Measurements from ENCODE around the gene EDEM3.

EDEM3 gene, protein sequence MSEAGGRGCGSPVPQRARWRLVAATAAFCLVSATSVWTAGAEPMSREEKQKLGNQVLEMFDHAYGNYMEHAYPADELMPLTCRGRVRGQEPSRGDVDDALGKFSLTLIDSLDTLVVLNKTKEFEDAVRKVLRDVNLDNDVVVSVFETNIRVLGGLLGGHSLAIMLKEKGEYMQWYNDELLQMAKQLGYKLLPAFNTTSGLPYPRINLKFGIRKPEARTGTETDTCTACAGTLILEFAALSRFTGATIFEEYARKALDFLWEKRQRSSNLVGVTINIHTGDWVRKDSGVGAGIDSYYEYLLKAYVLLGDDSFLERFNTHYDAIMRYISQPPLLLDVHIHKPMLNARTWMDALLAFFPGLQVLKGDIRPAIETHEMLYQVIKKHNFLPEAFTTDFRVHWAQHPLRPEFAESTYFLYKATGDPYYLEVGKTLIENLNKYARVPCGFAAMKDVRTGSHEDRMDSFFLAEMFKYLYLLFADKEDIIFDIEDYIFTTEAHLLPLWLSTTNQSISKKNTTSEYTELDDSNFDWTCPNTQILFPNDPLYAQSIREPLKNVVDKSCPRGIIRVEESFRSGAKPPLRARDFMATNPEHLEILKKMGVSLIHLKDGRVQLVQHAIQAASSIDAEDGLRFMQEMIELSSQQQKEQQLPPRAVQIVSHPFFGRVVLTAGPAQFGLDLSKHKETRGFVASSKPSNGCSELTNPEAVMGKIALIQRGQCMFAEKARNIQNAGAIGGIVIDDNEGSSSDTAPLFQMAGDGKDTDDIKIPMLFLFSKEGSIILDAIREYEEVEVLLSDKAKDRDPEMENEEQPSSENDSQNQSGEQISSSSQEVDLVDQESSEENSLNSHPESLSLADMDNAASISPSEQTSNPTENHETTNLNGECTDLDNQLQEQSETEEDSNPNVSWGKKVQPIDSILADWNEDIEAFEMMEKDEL

DNA sequence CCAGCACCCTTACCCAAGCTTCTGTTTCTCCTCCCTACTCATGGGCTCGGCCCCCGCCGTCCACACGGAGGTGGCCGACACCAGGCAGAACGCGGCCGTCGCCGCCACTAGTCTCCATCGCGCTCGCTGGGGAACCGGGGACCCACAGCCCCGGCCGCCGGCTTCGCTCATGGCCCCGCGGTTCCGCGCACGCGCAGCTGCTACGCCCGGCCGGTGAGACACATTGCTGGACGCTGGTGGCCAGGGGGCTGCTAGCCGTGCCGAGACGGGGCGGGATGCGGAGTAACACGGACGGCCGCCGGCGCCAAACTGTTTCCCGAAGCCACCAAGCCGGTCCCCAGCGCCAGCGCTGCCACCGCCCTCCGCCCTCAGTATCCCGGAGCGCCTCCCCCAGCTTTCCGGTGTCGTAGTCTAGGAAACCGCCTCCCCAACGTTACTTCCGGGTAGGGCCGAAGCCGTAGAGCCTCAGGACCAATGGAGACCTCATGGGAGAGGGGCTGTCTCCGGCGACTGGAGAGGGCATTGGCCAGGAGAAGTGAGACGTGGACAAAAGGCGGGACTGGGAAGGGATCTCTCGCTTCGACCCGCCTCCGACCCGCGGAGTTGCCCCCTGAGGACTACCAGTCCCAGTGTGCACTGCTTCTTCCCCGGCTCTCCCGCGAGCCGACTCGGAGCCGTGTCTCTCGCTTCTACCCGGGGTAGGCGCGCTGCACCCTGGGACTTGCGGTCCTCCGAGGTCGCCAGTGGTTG is at the start of gene EDEM3:
EDEM3 (minus strand) TSS at position 383 of the 750 bp plus-strand sequence; CDS start at position 171, 212 bp downstream.
- Histone ChIP-seq H3K27ac (ENCODE audit: low read depth, low read length) (peak within 1 kb of the TSS; percentile 86), H3K9me3 (ENCODE audit: control insufficient read depth, insufficient read depth, low read length) (no peaks in the 10 kb centered on the region), H3K4me1 (ENCODE audit: control insufficient read depth, insufficient read depth, low read length) (peaks cover 6% of the 10 kb centered on the region; the same call in 1 of the 2 replicates), H3K4me3 (ENCODE audit: low read depth, low read length) (peak within 1 kb of the TSS; percentile 87), H3K9ac (ENCODE audit: low read depth, low read length) (peak within 1 kb of the TSS; percentile 43; the same call in 1 of the 2 replicates), H3K36me3 (ENCODE audit: control insufficient read depth, insufficient read depth, low read length) (no peaks in the 10 kb centered on the region), H3K27me3 (ENCODE audit: control insufficient read depth, insufficient read depth, low read length) (peaks cover 17% of the 10 kb centered on the region)

DNA sequence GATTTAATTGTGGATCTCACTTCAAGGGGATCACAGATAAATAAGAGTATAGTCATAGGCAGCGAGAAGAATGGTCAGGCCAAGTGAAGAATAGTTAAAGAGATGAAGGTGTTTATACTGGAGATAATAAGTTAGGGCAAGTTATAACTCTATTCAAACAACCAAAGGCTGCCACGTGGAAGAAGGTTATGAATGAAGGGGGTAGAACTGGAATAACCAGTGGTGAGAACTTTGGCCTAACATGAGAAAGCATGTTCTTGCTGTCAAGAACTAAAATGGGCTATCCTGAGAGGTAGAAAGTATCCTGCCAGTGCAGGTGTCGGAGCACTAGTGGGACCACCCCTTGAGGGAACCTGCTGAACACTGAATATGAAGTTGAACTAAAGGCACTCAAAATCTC is 49.6 kb upstream of the EDEM3 start:
- Histone ChIP-seq H3K4me3 (ENCODE audit: low read depth, low read length) (no peak overlapping the region), H3K27me3 (ENCODE audit: control insufficient read depth, insufficient read depth, low read length) (no peaks in the 10 kb centered on the region), H3K36me3 (ENCODE audit: control insufficient read depth, insufficient read depth, low read length) (0 out of 2 replicates have a peak, but pooled peaks cover 4% of the 10 kb centered on the region), H3K9ac (ENCODE audit: low read depth, low read length) (no peak overlapping the region), H3K27ac (ENCODE audit: low read depth, low read length) (no peak overlapping the region), H3K4me1 (ENCODE audit: control insufficient read depth, insufficient read depth, low read length) (no peaks in the 10 kb centered on the region), H3K9me3 (ENCODE audit: control insufficient read depth, insufficient read depth, low read length) (no peaks in the 10 kb centered on the region)

DNA sequence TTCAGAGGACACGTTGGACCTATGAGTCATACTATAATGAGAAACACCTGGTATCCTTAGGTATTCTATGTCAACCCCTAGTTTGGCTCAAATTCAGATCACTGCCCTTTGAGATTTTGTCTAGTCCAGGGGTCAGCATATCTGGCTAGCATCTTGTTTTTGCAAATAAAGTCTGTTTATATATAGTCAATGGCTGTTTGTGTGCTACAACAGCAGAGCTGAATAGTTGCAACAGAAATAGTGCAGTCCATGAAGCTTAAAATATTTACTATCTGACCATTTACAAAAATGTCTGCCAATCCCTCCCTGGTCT is 48.5 kb upstream of the EDEM3 start:
- no peaks in the 10 kb centered on the region for H3K4me1 ChIP-seq (ENCODE audit: control insufficient read depth, insufficient read depth, low read length)
- no peak overlapping the region for H3K4me3 ChIP-seq (ENCODE audit: low read depth, low read length)
- 0 out of 2 replicates have a peak, but pooled peaks cover 4% of the 10 kb centered on the region for H3K36me3 ChIP-seq (ENCODE audit: control insufficient read depth, insufficient read depth, low read length)
- no peak overlapping the region for H3K9ac ChIP-seq (ENCODE audit: low read depth, low read length)
- H3K9me3 ChIP-seq (ENCODE audit: control insufficient read depth, insufficient read depth, low read length), result no peaks in the 10 kb centered on the region
- H3K27me3 ChIP-seq (ENCODE audit: control insufficient read depth, insufficient read depth, low read length), result no peaks in the 10 kb centered on the region
- no peak overlapping the region for H3K27ac ChIP-seq (ENCODE audit: low read depth, low read length)

DNA sequence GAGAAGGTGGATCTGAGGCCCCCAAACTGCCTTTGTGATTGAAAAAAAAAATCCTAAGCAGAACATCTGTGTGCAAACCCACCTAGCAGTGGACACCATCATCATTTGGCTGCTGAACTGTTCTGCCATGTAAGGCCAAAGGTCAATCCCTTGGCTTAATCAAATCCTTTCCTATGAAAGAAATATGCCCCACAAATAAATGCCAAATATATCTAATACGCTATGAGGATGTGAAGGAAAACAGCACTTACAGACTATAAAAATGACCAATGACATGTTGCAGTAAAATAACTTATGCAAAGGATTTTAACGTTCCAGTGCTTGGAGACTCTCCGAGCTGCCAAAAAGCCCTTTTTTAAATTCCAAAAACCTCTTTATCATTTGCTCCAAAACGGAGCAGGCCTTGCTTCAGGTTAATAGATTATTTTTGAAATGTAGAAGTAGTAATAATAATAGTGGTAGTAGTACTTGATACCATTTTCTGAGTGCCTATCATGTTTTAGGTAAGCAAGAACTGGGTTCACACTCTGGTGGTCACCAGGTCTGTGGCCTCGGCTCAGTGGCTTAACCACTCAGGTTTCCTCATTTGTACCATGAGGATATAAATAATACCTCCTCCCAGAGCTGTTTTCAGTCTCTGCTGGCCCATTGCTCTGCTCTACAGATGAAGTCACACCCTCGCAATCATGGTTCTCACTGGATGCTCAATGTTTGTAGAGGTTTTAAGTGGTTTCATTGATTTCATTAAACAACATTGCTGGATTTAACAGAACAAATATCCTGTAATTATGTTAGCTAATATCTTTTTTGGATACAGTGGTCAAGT is 47.9 kb upstream of the EDEM3 start:
- Histone ChIP-seq H3K9ac (ENCODE audit: low read depth, low read length) (no peak overlapping the region), H3K4me1 (ENCODE audit: control insufficient read depth, insufficient read depth, low read length) (no peaks in the 10 kb centered on the region), H3K27me3 (ENCODE audit: control insufficient read depth, insufficient read depth, low read length) (no peaks in the 10 kb centered on the region), H3K36me3 (ENCODE audit: control insufficient read depth, insufficient read depth, low read length) (0 out of 2 replicates have a peak, but pooled peaks cover 4% of the 10 kb centered on the region), H3K9me3 (ENCODE audit: control insufficient read depth, insufficient read depth, low read length) (no peaks in the 10 kb centered on the region), H3K27ac (ENCODE audit: low read depth, low read length) (no peak overlapping the region), H3K4me3 (ENCODE audit: low read depth, low read length) (no peak overlapping the region)

DNA sequence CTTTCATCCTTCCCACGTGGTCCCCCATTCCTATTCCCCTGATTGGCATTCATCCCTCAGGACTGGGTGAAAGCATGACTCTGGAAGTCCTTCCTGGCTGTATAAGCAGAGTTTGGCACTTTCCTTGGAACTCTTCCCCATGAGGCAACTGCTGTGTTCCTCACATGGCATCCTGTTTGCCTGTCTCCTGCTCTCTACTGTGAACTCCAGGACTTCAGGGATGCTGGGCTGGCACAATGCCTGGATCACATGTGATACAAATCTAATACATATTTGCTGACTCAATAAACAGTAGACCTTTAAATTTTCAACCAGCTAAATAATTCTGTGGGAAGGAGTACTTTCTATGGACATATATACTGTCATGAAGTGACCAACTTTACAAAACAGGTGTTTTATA is 46.8 kb upstream of the EDEM3 start:
- Histone ChIP-seq H3K27me3 (ENCODE audit: control insufficient read depth, insufficient read depth, low read length) (no peaks in the 10 kb centered on the region), H3K36me3 (ENCODE audit: control insufficient read depth, insufficient read depth, low read length) (0 out of 2 replicates have a peak, but pooled peaks cover 4% of the 10 kb centered on the region), H3K9me3 (ENCODE audit: control insufficient read depth, insufficient read depth, low read length) (no peaks in the 10 kb centered on the region), H3K27ac (ENCODE audit: low read depth, low read length) (no peak overlapping the region), H3K4me3 (ENCODE audit: low read depth, low read length) (no peak overlapping the region), H3K4me1 (ENCODE audit: control insufficient read depth, insufficient read depth, low read length) (no peaks in the 10 kb centered on the region), H3K9ac (ENCODE audit: low read depth, low read length) (no peak overlapping the region)

DNA sequence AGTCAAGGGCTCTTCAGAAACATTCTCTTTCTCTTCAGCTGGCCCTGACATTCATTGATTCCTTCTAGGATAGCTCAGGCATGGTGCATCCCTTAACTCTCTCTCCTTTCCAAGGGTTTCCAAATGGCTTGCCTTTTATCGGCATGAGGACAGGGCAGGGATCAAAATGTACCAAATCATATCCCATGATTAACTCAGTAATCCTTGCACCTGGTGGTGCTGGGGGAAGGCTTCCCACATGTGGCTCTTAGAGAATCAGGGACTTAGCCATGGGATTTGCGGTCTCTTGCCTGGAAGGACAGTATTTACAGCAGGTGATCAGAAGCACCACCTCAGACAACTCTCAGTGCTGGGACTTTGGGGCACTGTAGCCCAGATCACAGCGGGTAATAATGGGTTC is 46.2 kb upstream of the EDEM3 start:
- H3K9ac ChIP-seq (ENCODE audit: low read depth, low read length), result no peak overlapping the region

DNA sequence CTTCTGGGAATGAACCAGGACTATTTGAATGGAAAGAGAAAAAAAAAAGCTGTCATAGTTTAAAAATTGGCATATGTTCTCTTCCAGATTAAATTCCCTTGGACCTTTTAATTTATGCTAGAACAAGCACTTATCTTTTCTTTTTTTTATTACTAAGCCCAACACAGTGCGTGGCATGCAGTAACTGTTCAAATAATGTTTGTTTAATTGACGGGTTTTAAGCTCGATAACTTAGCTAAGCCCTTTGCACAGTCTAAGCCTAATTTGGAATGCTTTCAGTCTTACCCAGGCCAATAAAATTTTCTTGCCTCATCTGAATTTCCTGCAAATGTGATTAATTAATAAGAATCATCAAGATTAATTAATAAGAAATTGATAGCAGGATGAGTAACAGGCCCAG is 39.3 kb upstream of the EDEM3 start:
- Histone ChIP-seq H3K9me3 (ENCODE audit: control insufficient read depth, insufficient read depth, low read length) (no peaks in the 10 kb centered on the region), H3K36me3 (ENCODE audit: control insufficient read depth, insufficient read depth, low read length) (no peaks in the 10 kb centered on the region), H3K4me3 (ENCODE audit: low read depth, low read length) (no peak overlapping the region), H3K9ac (ENCODE audit: low read depth, low read length) (no peak overlapping the region), H3K4me1 (ENCODE audit: control insufficient read depth, insufficient read depth, low read length) (no peaks in the 10 kb centered on the region), H3K27ac (ENCODE audit: low read depth, low read length) (no peak overlapping the region), H3K27me3 (ENCODE audit: control insufficient read depth, insufficient read depth, low read length) (no peaks in the 10 kb centered on the region)

More for the DNA sequence above, 46.2 kb upstream of the EDEM3 start:
- Histone ChIP-seq H3K27ac (ENCODE audit: low read depth, low read length) (no peak overlapping the region), H3K4me3 (ENCODE audit: low read depth, low read length) (no peak overlapping the region), H3K4me1 (ENCODE audit: control insufficient read depth, insufficient read depth, low read length) (no peaks in the 10 kb centered on the region), H3K27me3 (ENCODE audit: control insufficient read depth, insufficient read depth, low read length) (no peaks in the 10 kb centered on the region), H3K9me3 (ENCODE audit: control insufficient read depth, insufficient read depth, low read length) (no peaks in the 10 kb centered on the region), H3K36me3 (ENCODE audit: control insufficient read depth, insufficient read depth, low read length) (0 out of 2 replicates have a peak, but pooled peaks cover 4% of the 10 kb centered on the region)

DNA sequence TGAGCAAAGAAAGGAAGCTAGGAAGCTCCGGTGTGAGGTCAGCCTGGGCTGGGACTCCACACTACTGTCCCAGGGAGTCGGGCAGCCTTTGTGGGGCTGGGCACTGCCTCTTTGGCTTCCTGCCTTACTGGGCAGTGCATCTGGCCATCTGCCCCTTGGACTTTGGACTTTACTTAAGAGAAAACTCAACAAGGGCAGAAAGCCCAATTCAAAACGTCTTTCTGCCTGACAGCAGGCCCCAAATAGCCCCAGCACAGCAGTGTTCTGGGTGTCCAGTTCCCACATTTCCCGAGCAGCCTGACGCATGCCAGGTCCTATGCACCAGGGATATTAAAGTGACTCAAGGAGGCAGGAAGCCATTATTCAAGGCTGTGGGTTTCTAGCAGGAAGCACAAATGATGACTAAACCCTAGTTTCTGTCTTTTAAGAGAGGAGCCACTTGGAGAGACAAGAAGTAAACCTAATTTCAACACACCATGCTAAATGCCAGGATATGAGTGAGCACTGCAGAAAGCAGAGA is 37.9 kb upstream of the EDEM3 start:
- Histone ChIP-seq H3K9me3 (ENCODE audit: control insufficient read depth, insufficient read depth, low read length) (no peaks in the 10 kb centered on the region), H3K4me1 (ENCODE audit: control insufficient read depth, insufficient read depth, low read length) (no peaks in the 10 kb centered on the region), H3K4me3 (ENCODE audit: low read depth, low read length) (no peak overlapping the region), H3K9ac (ENCODE audit: low read depth, low read length) (no peak overlapping the region), H3K27me3 (ENCODE audit: control insufficient read depth, insufficient read depth, low read length) (no peaks in the 10 kb centered on the region), H3K36me3 (ENCODE audit: control insufficient read depth, insufficient read depth, low read length) (no peaks in the 10 kb centered on the region), H3K27ac (ENCODE audit: low read depth, low read length) (no peak overlapping the region)

DNA sequence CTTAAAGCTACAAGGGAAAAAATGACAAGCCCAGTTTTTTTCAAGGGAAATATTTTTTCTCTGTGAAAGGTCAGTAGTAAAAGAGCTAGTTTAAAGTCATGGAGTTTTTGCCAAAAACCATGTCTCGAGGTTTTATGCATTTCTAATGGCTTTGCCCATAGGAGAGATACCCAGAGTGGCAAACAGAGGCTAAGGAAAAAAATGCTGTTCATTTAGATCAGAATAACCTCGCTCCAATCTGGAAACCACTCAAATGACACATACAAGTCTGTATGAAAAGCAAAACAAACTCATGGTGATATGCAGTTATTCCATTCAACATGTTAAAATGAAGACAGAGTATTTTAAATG is 36.9 kb upstream of the EDEM3 start:
- no peak overlapping the region for H3K27ac ChIP-seq (ENCODE audit: low read depth, low read length)
- H3K36me3 ChIP-seq (ENCODE audit: control insufficient read depth, insufficient read depth, low read length), result no peaks in the 10 kb centered on the region

More for the DNA sequence above, 36.9 kb upstream of the EDEM3 start:
- Histone ChIP-seq H3K9ac (ENCODE audit: low read depth, low read length) (no peak overlapping the region), H3K9me3 (ENCODE audit: control insufficient read depth, insufficient read depth, low read length) (no peaks in the 10 kb centered on the region), H3K4me1 (ENCODE audit: control insufficient read depth, insufficient read depth, low read length) (no peaks in the 10 kb centered on the region), H3K27me3 (ENCODE audit: control insufficient read depth, insufficient read depth, low read length) (no peaks in the 10 kb centered on the region), H3K4me3 (ENCODE audit: low read depth, low read length) (no peak overlapping the region)

Measured in HUES48 (cell line).